ENCODE measurements around the gene MYO15B.

DNA sequence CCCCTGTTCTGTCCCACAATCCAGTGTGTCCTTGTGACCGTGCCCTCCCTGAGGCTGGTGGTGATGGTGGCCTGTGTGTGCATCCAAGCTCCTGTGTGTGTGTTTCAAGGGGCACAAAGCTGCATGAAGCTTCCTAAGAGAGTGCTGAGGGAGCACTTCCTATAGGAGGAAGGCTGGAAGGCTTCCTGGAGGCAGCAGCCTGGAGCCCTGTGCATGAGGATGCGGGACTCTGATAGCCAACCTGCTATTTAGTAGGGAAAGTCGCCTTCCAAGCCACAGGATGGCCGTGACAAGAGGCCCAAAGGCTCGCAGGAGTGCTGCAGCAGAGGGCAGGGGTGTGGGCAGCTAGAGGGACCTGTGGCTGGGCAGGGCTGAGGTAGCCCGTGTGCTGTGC lies 8.3 kb downstream of the MYO15B start:
- no peak for TF ChIP-seq REST (IDR thresholded peaks at IDR 0.05; ENCODE audit: insufficient read depth in 1 of 2, low read depth in 2 of 2, low read length in 2 of 2)
- TF ChIP-seq POLR2AphosphoS5 (IDR thresholded peaks at IDR 0.05; ENCODE audit: low read depth, low read length), result no peak
- TF ChIP-seq TAF1 (IDR thresholded peaks at IDR 0.05; ENCODE audit: borderline replicate concordance, insufficient read depth, low read length), result no peak

All from PFSK-1 (cell line).